Fibroblast of villous mesenchyme (primary cell): ENCODE data around the gene IL12RB1. TPM values are rescaled to one million over a fixed set of nuclear protein-coding genes. Genes with fewer than 3 reads are reported as not detected.
A peak's percentile ranks its signal among the peaks of the same experiment; 100 is the strongest.

Source experiments
- DNase-seq: peaks from one replicate; pipeline ENCODE4 v3.0.0-alpha.2; 2010; ENCODE audit warnings: low read depth
- H3K4me3 ChIP-seq: 2 replicates; pipeline ENCODE4 v1.5.1; 2011; ENCODE audit warnings: low read depth, mild to moderate bottlenecking, low read length
- total RNA-seq: library from RNA; depleted of rRNA; stranded (reverse); fragments of >200 nt; gene quantifications from 2 replicates; pipeline ENCODE4 v1.2.3, GENCODE V29; 2012
- TF ChIP-seq, protein P1 (sequence below): IDR thresholded peaks from 2 replicates; pipeline ENCODE4 v1.5.1; 2012; ENCODE audit warnings: low read depth, mild to moderate bottlenecking, low read length; ENCODE audit not compliant: insufficient read depth

Gene IL12RB1
- total RNA-seq, 1 donor = 1.3 TPM

- TF ChIP-seq, protein P1, sequence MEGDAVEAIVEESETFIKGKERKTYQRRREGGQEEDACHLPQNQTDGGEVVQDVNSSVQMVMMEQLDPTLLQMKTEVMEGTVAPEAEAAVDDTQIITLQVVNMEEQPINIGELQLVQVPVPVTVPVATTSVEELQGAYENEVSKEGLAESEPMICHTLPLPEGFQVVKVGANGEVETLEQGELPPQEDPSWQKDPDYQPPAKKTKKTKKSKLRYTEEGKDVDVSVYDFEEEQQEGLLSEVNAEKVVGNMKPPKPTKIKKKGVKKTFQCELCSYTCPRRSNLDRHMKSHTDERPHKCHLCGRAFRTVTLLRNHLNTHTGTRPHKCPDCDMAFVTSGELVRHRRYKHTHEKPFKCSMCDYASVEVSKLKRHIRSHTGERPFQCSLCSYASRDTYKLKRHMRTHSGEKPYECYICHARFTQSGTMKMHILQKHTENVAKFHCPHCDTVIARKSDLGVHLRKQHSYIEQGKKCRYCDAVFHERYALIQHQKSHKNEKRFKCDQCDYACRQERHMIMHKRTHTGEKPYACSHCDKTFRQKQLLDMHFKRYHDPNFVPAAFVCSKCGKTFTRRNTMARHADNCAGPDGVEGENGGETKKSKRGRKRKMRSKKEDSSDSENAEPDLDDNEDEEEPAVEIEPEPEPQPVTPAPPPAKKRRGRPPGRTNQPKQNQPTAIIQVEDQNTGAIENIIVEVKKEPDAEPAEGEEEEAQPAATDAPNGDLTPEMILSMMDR = no peak
- no peak overlapping the region for H3K4me3 ChIP-seq
- peak; percentile 70 for DNase-seq
These were observed 57.0 kb downstream of the IL12RB1 start for GRCh38 chr19:18029617-18030338.

DNA sequence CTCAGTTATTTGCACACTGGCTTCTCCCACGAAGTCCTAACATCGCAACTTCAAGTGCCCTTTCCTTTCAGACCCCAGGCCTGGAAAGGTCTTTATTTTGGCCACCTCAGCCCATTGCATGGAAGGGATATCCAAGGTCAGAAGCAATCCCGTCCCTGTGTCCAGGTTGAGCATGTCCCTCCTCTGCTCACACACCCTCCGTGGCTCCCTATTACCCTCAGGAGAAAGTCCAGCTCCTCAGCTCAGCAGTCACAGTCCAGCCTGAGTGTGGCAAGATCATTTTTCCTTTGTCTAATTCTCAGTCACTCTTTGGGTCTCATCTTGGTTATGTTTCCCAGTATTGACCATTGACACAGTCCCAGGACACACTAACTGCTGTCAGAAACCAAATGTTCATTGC lies 59.6 kb downstream of the IL12RB1 start:
- no peak overlapping the region for H3K4me3 ChIP-seq
- no peak for DNase-seq
- TF ChIP-seq, protein P1 = no peak

DNA sequence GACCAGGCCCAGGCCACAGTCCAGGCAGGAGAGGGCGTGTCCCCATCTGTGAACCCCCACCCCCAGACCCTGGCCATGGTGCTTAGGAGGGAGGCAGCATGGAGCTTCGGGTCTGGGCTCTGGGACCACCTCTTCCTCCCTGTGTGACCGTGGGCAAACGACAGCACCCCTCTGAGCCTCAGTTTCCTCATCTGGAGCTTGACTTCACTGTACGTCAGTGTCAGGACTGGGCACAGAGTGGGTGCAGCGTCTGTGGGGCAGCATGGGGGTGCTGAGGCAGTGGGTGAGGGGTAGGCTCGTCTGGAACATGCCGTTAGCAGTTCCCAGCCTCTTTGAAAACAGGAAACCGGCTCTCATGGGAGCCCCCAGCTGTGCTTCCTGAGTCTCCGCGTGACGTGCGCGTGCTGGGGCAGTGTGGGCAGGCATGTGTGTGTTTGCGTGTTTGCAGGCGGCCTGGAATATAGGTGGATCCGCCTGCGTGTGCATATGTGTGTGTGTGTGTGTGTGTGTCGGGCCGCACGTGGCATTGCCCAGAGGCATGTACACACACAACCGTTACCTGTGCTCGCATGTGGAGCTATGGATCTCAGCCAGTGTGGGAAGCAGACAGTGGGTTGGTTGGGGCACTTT lies 63.0 kb downstream of the IL12RB1 start:
- TF ChIP-seq, protein P1 = no peak
- no peak overlapping the region for H3K4me3 ChIP-seq
- DNase-seq = peak; percentile 48

- peak; percentile 78 for DNase-seq
- TF ChIP-seq, protein P1 = no peak
- H3K4me3 ChIP-seq = no peak overlapping the region
These were observed 65.5 kb downstream of the IL12RB1 start for GRCh38 chr19:18021121-18021755.

- H3K4me3 ChIP-seq = no peak overlapping the region
- TF ChIP-seq, protein P1 = no peak
- peak; percentile 48 for DNase-seq
These were observed 66.3 kb downstream of the IL12RB1 start for GRCh38 chr19:18020212-18021085.

DNA sequence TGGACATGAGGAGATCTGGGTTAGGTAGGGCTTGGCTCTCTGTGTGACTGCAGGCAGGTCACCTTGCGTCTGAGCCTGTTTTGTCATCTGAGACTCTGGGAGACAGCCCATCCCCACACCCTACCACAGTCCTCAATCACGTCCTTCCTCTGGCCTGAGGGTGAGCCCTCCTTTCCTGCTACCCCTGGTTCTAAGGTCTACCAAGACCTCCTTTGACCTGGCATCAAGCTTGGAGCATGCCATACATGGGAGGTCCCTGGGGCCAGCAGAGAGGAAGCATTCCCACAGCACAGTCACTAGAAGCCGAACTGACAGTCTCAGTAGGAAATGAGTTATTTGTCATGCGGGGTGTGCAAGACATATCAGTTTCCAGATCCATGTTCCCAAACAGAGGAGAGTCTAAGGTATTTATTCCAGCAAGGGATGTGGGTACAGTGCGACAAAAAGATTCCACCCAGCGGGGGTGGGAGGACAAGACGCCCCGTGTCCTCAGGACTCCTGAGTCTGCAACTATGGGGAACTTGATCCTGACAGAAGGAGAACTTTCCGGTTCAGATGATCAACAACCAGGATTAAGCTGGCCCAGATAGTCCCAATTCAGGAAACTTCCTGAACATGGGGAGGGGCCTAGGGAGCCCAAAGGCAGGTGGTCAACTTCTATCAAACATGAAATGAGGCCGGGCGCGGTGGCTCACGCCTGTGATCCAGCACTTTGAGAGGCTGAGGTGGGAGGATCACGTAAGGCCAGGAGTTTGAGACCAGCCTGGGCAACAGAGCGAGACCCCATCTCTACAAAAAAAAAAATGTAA lies 69.3 kb downstream of the IL12RB1 start:
- TF ChIP-seq, protein P1 = no peak
- H3K4me3 ChIP-seq = no peak overlapping the region
- DNase-seq = no peak
